Uterus (tissue), 2 donors: ENCODE measurements around the gene SLC36A1.

ENCODE experiments used
- CTCF ChIP-seq, 4 experiments: fragments of 200-600 bp in 2 of 4; fragments of 450-650 bp in 2 of 4; sonication (generic) in 2 of 4; IDR thresholded peaks; one replicate each; pipeline ENCODE4 v1.5.1; 2016 to 2019; ENCODE audit warnings: antibody characterized with exemption in 4 of 4, mild to moderate bottlenecking in 2 of 4, moderate library complexity in 1 of 4
- POLR2A ChIP-seq, 2 donors: fragments of 450-650 bp; IDR thresholded peaks; one replicate each; pipeline ENCODE4 v1.6.1; 2016; ENCODE audit warnings: antibody characterized with exemption in 2 of 2, mild to moderate bottlenecking in 1 of 2, moderate library complexity in 1 of 2

GRCh38 chr5:151417712-151418111 lies 29.7 kb upstream of the SLC36A1 start:
- no peak for TF ChIP-seq CTCF (IDR thresholded peaks at IDR 0.05)
- TF ChIP-seq POLR2A (IDR thresholded peaks at IDR 0.05) = no peak
